Naive thymus-derived CD4-positive, alpha-beta T cell (primary cell): ENCODE data around the gene SC5D. TPM values are rescaled to one million over a fixed set of nuclear protein-coding genes. Genes with fewer than 3 reads are reported as not detected.

Experiments used
- ATAC-seq: fragments of 150-1000 bp; cut with Tn5 transposase; 2 replicates; pipeline ENCODE4 v1.10.0; 2021; ENCODE audit warnings: mild to moderate bottlenecking, moderate library complexity
- CTCF ChIA-PET: fragments of 350-600 bp; sonication (Branson Sonifier 250); formaldehyde crosslinking; loops from one replicate; lab custom pipeline; 2021; ENCODE audit warnings: antibody characterized with exemption; lab: Charles Lee
- POLR2A ChIA-PET: fragments of 350-600 bp; sonication (Branson Sonifier 250); formaldehyde crosslinking; loops from one replicate; lab custom pipeline; 2021; ENCODE audit warnings: antibody characterized with exemption, inconsistent platforms; lab: Charles Lee
- DNase-seq, 9 donors: peaks; one replicate each; pipeline versions ENCODE4 v3.0.0 to v3.0.0-alpha.2; 2020 to 2022; ENCODE audit warnings: mixed read lengths in 1 of 9
- H3K27ac ChIP-seq: one replicate; pipeline ENCODE4 v1.7.0; 2013; ENCODE audit warnings: mild to moderate bottlenecking, low read depth, low read length, moderate library complexity
- H3K27me3 ChIP-seq, 2 donors: one replicate each; pipeline ENCODE4 v1.7.0; 2013; ENCODE audit warnings: low read length in 2 of 2, mild to moderate bottlenecking in 2 of 2, moderate library complexity in 2 of 2; ENCODE audit not compliant: control insufficient read depth in 2 of 2, insufficient read depth in 2 of 2
- H3K36me3 ChIP-seq, 3 experiments: 1 replicate in 2 of 3; 2 replicates in 1 of 3; pipeline ENCODE4 v1.7.0; 2013; ENCODE audit warnings: low read length in 3 of 3, mild to moderate bottlenecking in 3 of 3, moderate library complexity in 1 of 3; ENCODE audit not compliant: insufficient read depth in 3 of 3, control insufficient read depth in 2 of 3
- H3K4me1 ChIP-seq, 2 donors: one replicate each; pipeline ENCODE4 v1.7.0; 2013; ENCODE audit warnings: low read length in 2 of 2, mild to moderate bottlenecking in 2 of 2, moderate library complexity in 1 of 2; ENCODE audit not compliant: control insufficient read depth in 2 of 2, insufficient read depth in 2 of 2
- H3K4me3 ChIP-seq: 2 replicates; pipeline ENCODE4 v1.7.0; 2013; ENCODE audit warnings: mild to moderate bottlenecking, low read length
- H3K9me3 ChIP-seq, 3 experiments: 1 replicate in 2 of 3; 2 replicates in 1 of 3; pipeline ENCODE4 v1.7.0; 2013; ENCODE audit warnings: low read length in 3 of 3; ENCODE audit not compliant: control insufficient read depth in 2 of 3
- H3K27ac Mint-ChIP-seq, 9 donors: one replicate each; pipeline ENCODE4 v1.8.0; 2020 to 2022; ENCODE audit warnings: mixed read lengths in 9 of 9, mild to moderate bottlenecking in 8 of 9, moderate library complexity in 5 of 9, inconsistent platforms in 2 of 9
- H3K27me3 Mint-ChIP-seq, 5 donors: one replicate each; pipeline ENCODE4 v1.8.0; 2021 to 2022; ENCODE audit warnings: mixed read lengths in 5 of 5, mild to moderate bottlenecking in 1 of 5
- H3K36me3 Mint-ChIP-seq, 5 donors: one replicate each; pipeline ENCODE4 v1.8.0; 2020 to 2022; ENCODE audit warnings: mixed read lengths in 5 of 5, mild to moderate bottlenecking in 3 of 5, inconsistent platforms in 1 of 5
- H3K4me1 Mint-ChIP-seq, 7 donors: one replicate each; pipeline ENCODE4 v1.8.0; 2020 to 2022; ENCODE audit warnings: mixed read lengths in 7 of 7, mild to moderate bottlenecking in 3 of 7, inconsistent platforms in 1 of 7
- H3K4me3 Mint-ChIP-seq, 10 donors: one replicate each; pipeline ENCODE4 v1.8.0; 2020 to 2022; ENCODE audit warnings: mild to moderate bottlenecking in 10 of 10, mixed read lengths in 10 of 10, moderate library complexity in 6 of 10, inconsistent platforms in 2 of 10
- H3K9me3 Mint-ChIP-seq, 11 donors: one replicate each; pipeline ENCODE4 v1.8.0; 2020 to 2022; ENCODE audit warnings: mixed read lengths in 11 of 11, mild to moderate bottlenecking in 4 of 11, inconsistent platforms in 1 of 11, moderate library complexity in 1 of 11
- intact Hi-C, 2 donors: fragments of 100-400 bp; cut with micrococcal nuclease; formaldehyde crosslinking; loops; one replicate each; pipeline ENCODE4 v1.15.1; 2023
- polyA plus RNA-seq, 2 donors: library from polyadenylated mRNA; unstranded; fragments of 300-500 nt; fragmentation: Illumina TruSeq; gene quantifications; one replicate each; pipeline ENCODE4 v1.2.3, GENCODE V29; 2021
- total RNA-seq, 6 experiments: library from RNA in 5 of 6; stranded (reverse) in 5 of 6; gene quantifications; 1 replicate in 5 of 6; 2 replicates in 1 of 6; pipeline ENCODE4 v1.2.3 and lab custom pipeline; 2021 to 2026

Gene SC5D
- total and polyA plus RNA-seq, 7 experiments from 2014 or later = 7.9 to 48.7 (median 21.8) TPM

GRCh38 chr11:121282386-121282785 lies 10.2 kb upstream of the SC5D start:
- Mint-ChIP-seq H3K27me3 (peaks cover 18 to 59% (median 19%) of the 10 kb centered on the region in 5 donors), H3K4me3 (no peak overlapping the region), H3K36me3 (peaks cover 0 to 9% (median 4%) of the 10 kb centered on the region in 5 donors), H3K4me1 (peaks cover 0 to 3% (median 0%) of the 10 kb centered on the region in 7 donors), H3K9me3 (peaks cover 0 to 20% (median 7%) of the 10 kb centered on the region in 11 donors), H3K27ac (peak overlapping the region in 1 of 9 donors; percentile 55)
- H3K4me1 ChIP-seq = no peaks in the 10 kb centered on the region
- H3K36me3 ChIP-seq = no peaks in the 10 kb centered on the region
- no peak overlapping the region for H3K27ac ChIP-seq
- no peak for ATAC-seq
- no peaks in the 10 kb centered on the region for H3K9me3 ChIP-seq
- intact Hi-C loops = no loop called here
- POLR2A ChIA-PET = interaction anchor here (0.7 kb wide), 1 partner anchor 75 kb away, joined by 3 read pairs; no protein-coding TSS in a partner anchor
- no peak for DNase-seq
- no peak overlapping the region for H3K4me3 ChIP-seq
- CTCF ChIA-PET = no interaction called here
- no peaks in the 10 kb centered on the region for H3K27me3 ChIP-seq

DNA sequence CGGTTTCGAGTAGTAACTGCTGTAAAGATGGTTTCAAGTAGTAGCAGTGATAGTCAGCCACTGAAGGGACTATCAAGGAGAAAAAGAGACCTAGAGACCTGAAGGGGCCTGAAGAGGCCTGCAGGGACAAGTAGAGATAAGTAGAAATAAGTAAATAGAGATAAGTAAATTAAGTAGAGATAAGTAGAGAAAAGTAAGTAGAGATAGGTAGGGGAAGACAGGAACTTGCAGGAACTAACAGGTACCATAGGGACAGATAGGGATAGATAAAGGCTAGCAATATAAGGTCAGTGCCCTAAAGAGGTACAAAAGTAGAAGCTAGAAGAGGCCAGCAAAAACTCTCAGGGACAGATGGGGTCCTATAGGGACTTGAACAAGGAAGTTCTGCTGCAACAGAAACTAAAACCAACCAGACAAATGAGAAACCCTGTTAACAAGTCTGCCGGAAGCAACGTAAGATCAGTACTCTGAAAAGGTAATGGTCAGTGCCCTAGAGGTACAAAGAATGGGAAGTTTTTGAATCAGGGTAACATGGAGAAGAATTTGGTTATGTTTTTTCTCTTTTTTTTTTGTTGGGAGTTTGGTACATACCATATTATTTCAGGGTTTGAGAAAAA lies 9.6 kb upstream of the SC5D start:
- intact Hi-C loops = no loop called here
- Mint-ChIP-seq H3K9me3 (peaks cover 0 to 16% (median 7%) of the 10 kb centered on the region in 11 donors), H3K4me3 (no peak overlapping the region), H3K27ac (peak overlapping the region in 1 of 9 donors; percentile 55), H3K27me3 (peaks cover 18 to 59% (median 19%) of the 10 kb centered on the region in 5 donors), H3K4me1 (peaks cover 0 to 2% (median 0%) of the 10 kb centered on the region in 7 donors), H3K36me3 (peaks cover 0 to 9% (median 4%) of the 10 kb centered on the region in 5 donors)
- no peaks in the 10 kb centered on the region for H3K27me3 ChIP-seq
- H3K4me3 ChIP-seq = no peak overlapping the region
- H3K9me3 ChIP-seq = no peaks in the 10 kb centered on the region
- CTCF ChIA-PET = no interaction called here
- POLR2A ChIA-PET = interaction anchor here (0.7 kb wide), 1 partner anchor 74 kb away, joined by 3 read pairs; no protein-coding TSS in a partner anchor
- H3K36me3 ChIP-seq = no peaks in the 10 kb centered on the region
- DNase-seq = no peak
- no peak overlapping the region for H3K27ac ChIP-seq
- no peak for ATAC-seq
- H3K4me1 ChIP-seq = no peaks in the 10 kb centered on the region

GRCh38 chr11:121291319-121291718 lies 1.3 kb upstream of the SC5D start:
- Histone ChIP-seq H3K27ac (peak overlapping the region; percentile 95), H3K4me1 (peaks cover 6 to 18% of the 10 kb centered on the region in 2 donors), H3K4me3 (no peak overlapping the region), H3K36me3 (peaks cover 0 to 4% (median 0%) of the 10 kb centered on the region in 3 experiments), H3K27me3 (no peaks in the 10 kb centered on the region), H3K9me3 (no peaks in the 10 kb centered on the region)
- ATAC-seq (no peak), DNase-seq (no peak)
- Mint-ChIP-seq H3K9me3 (peaks cover 0 to 5% (median 0%) of the 10 kb centered on the region in 11 donors), H3K4me3 (peak overlapping the region in 8 of 10 donors; percentile 90 to 100 (median 95)), H3K36me3 (peaks cover 0 to 13% (median 3%) of the 10 kb centered on the region in 5 donors), H3K27ac (peak overlapping the region in 8 of 9 donors; percentile 99 to 100 (median 100)), H3K4me1 (peaks cover 27 to 52% (median 44%) of the 10 kb centered on the region in 7 donors), H3K27me3 (peaks cover 0 to 21% (median 0%) of the 10 kb centered on the region in 5 donors)
- CTCF ChIA-PET = interaction anchor here (0.9 to 1.6 kb wide), 3 partner anchors 22 to 364 kb away, joined by 3 to 7 read pairs (median 4); no protein-coding TSS in a partner anchor
- intact Hi-C loops = loop anchor here in 1 of 2 donors (5.0 to 10.0 kb wide), 2 partner anchors 1453 to 1771 kb away; partner anchors contain the start of gene HSPA8
- POLR2A ChIA-PET = interaction anchor here (0.6 to 2.2 kb wide), 18 partner anchors 9 to 315 kb away, joined by 3 to 36 read pairs (median 3); no protein-coding TSS in a partner anchor

- H3K9me3 ChIP-seq = no peaks in the 10 kb centered on the region
- peak overlapping the region; percentile 88 to 100 (median 99) for H3K27ac Mint-ChIP-seq
- peaks cover 0 to 5% (median 0%) of the 10 kb centered on the region in 11 donors for H3K9me3 Mint-ChIP-seq
- H3K27ac ChIP-seq = peak overlapping the region; percentile 95
- no peaks in the 10 kb centered on the region for H3K27me3 ChIP-seq
- intact Hi-C loops = loop anchor here (1.0 to 10.0 kb wide), 10 partner anchors 43 to 1770 kb away; partner anchors contain the start of genes HSPA8 (in 1 of the 2), SORL1 (in 1 of the 2) and SORL1-AS1 (in 1 of the 2)
- DNase-seq (no peak), ATAC-seq (peak; percentile 39)
- H3K4me1 ChIP-seq = peaks cover 6 to 18% of the 10 kb centered on the region in 2 donors
- H3K36me3 ChIP-seq = peaks cover 0 to 4% (median 0%) of the 10 kb centered on the region in 3 experiments
- peak overlapping the region; percentile 72 for H3K4me3 ChIP-seq
- ChIA-PET POLR2A (interaction anchor here (0.6 to 2.2 kb wide), 26 partner anchors 8 to 314 kb away, joined by 3 to 36 read pairs (median 3); partner anchors contain the start of gene SORL1-AS1), CTCF (interaction anchor here (0.8 to 1.6 kb wide), 7 partner anchors 23 to 364 kb away, joined by 3 to 7 read pairs (median 4); no protein-coding TSS in a partner anchor)
- H3K4me3 Mint-ChIP-seq = peak overlapping the region; percentile 90 to 100 (median 94)
- peaks cover 0 to 17% (median 6%) of the 10 kb centered on the region in 5 donors for H3K36me3 Mint-ChIP-seq
- peaks cover 32 to 59% (median 51%) of the 10 kb centered on the region in 7 donors for H3K4me1 Mint-ChIP-seq
- peaks cover 0 to 17% (median 0%) of the 10 kb centered on the region in 5 donors for H3K27me3 Mint-ChIP-seq
Measured at GRCh38 chr11:121291896-121292494, 576 bp upstream of the SC5D start.

DNA sequence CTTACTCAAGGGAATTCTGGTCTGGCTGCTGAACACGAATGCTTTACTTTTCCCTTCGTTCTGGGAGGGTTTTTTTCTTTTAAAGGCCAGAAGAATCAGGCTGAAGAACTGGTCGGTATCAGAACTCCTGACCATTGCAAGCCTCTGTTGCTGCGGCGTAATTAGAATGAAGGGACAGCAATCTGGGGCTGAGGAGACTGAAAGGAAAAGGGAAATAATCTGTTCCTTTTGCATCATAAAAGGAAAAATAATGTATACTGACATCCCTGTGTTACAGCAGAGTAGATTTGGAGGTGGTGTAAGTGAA lies 670 bp downstream of the SC5D start:
- Histone ChIP-seq H3K4me3 (peak overlapping the region; percentile 72), H3K27ac (peak overlapping the region; percentile 95), H3K4me1 (peaks cover 6 to 18% of the 10 kb centered on the region in 2 donors), H3K27me3 (no peaks in the 10 kb centered on the region), H3K36me3 (peaks cover 0 to 4% (median 0%) of the 10 kb centered on the region in 3 experiments), H3K9me3 (no peaks in the 10 kb centered on the region)
- H3K27me3 Mint-ChIP-seq = peaks cover 0 to 8% (median 0%) of the 10 kb centered on the region in 5 donors
- POLR2A ChIA-PET = interaction anchor here (1.2 to 1.5 kb wide), 3 partner anchors 22 to 157 kb away, joined by 3 to 7 read pairs (median 3); no protein-coding TSS in a partner anchor
- H3K27ac Mint-ChIP-seq = peak overlapping the region; percentile 88 to 100 (median 99)
- H3K4me3 Mint-ChIP-seq = peak overlapping the region; percentile 90 to 100 (median 94)
- intact Hi-C loops = loop anchor here (2.0 to 10.0 kb wide), 4 partner anchors 126 to 1769 kb away; partner anchors contain the start of gene HSPA8 (in 1 of the 2)
- CTCF ChIA-PET = no interaction called here
- peaks cover 35 to 71% (median 63%) of the 10 kb centered on the region in 7 donors for H3K4me1 Mint-ChIP-seq
- ATAC-seq (no peak), DNase-seq (no peak)
- peaks cover 0 to 5% (median 0%) of the 10 kb centered on the region in 11 donors for H3K9me3 Mint-ChIP-seq
- peaks cover 0 to 23% (median 6%) of the 10 kb centered on the region in 5 donors for H3K36me3 Mint-ChIP-seq
